Iris pigment epithelial cell (primary cell): Measurements from ENCODE around the gene USP24.

Experiments
- DNase-seq: peaks from one replicate; pipeline ENCODE4 v3.0.0-alpha.2; 2011; ENCODE audit warnings: low read depth

The USP24 gene

GRCh38 chr1:55052221-55053142 lies 162.7 kb downstream of the USP24 start:
- DNase-seq, result no peak

DNA sequence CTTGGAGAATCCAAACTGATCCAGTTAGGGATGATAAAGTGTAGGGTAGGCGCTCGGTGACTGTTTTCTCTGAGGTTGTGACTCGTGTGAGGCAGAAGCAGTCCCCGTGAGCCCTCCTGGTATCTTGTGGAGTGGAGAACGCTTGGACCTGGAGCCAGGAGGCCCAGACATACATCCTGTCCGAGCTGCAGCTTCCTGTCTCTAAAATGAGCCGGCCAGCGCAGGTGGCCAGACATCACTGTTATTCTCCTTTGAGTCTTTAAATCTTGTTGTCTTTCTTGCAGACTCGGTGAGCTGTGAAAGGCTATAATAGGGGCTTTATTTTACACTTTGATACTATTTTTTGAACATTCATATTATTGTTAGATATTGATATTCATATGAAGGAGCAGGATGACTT lies 163.5 kb downstream of the USP24 start:
- DNase-seq, result no peak

- DNase-seq, result no peak
Observed at GRCh38 chr1:55051169-55051568, 164.0 kb downstream of the USP24 start.

DNA sequence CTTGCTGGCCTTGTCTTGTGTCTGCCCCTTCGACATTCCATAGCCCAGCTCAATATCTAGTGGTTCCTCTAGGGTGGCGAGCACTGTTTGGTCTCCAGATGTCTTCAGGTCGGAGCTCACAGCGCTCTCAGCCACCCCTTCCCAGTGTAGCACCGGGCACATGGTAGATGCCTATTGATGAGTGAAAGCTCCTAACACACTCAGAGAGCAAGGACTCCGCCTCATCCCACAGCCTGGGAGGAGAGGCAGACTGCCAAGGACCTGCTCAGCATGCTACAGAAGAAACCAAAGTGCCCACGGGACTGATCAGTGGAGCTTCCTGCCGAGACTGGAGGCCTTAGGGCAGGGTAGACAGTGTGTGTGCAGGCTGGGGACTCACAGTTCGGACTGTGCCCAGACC lies 164.9 kb downstream of the USP24 start:
- peak; percentile 71 for DNase-seq

DNA sequence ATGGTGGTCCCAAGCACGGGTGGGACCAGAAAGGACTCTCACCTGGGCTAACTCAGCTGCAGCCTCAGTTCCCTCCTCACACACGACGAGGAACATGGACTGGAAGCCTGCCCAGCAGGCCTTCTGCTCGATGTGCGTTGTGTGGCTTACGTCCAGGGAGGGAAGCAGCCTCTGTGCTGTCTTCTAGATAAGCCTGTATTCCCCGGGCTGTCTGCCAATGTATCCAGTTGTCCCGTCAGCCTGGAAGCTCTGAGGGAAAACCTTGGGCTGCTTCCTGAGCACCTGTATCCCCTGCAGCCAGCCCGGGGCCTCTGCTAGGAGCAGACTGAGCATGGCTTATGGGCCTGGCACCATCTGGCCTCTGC lies 165.3 kb downstream of the USP24 start:
- peak; percentile 58 for DNase-seq

GRCh38 chr1:55049271-55049913 lies 165.8 kb downstream of the USP24 start:
- DNase-seq, result no peak

DNA sequence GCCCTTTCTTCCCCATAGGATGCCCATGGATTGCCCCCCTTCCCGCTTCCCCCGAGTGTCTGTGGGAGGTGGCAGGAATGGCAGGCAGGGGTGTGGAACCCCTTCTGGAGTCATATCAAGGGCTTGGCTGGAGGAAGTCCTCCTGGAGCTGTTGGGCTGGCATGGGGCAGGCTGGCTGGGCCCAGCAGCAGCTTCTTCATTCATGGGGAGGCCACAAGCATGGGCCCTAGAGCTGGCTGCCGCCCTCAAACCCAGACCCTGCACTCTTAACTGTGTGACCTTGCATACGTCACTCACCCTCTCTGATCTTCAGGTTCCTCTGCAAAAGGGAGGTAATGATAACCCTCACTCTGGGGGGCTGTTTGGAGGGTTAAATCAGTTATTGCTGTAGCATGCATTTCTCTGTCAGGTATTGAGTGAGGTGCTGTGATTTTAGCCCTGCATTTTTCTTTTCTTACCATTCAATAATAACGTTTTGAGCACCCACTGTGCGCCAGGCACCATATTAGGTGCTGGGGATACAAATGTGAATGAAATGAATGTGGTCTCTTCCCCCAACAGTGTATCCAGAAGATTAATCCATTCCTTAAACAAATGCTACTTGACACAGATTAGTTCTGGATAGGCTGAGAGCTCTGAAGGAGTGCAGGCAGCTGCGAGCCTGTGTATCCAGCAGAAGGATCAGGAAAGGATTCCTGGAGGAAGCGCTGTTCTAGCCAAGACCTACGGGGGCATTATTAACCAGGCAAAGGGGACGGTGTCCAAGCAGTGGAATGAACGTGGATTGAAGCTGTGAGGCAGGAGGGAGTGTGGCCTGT lies 166.5 kb downstream of the USP24 start:
- no peak for DNase-seq

DNA sequence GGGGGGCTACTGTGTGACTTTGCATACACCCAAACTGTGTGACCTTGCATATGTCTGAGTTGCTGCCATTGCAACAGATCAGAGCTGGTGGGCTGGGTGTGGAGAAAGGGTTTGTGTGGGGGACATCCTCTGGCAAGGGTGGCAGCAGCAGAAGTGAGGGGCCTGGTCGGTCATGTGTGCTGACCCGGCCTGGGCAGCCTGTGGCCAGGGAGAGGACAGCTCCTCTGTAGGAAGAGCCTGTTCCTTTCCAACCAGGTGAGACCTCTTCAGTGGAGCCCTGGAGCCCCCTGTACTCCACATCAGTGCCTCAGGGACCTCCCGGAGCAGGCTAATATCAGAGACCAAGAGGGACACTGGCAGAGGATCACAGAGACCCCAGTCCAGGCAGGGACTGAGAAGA lies 167.6 kb downstream of the USP24 start:
- no peak for DNase-seq

DNA sequence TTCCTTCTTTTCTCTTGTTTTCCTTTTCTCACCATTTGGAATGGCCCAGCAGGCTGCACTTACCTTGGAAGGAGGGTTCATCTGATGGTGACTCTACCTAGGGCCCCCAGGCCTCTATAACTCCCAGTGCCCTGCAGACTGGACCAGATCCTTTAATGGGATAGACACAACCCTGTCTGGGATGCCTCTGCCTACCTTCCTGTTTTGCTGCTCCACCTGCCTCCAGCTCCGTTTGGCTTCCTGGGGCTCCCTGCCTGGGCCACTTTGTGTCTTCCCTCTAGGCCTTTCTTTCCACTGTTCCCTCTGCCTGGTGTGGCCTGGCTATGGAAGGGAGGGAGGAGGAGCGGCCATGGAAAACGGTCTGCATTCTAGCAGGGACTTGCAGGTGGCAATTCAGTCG lies 168.3 kb downstream of the USP24 start:
- no peak for DNase-seq

- no peak for DNase-seq
Observed at GRCh38 chr1:55045430-55045829, 169.7 kb downstream of the USP24 start.

DNA sequence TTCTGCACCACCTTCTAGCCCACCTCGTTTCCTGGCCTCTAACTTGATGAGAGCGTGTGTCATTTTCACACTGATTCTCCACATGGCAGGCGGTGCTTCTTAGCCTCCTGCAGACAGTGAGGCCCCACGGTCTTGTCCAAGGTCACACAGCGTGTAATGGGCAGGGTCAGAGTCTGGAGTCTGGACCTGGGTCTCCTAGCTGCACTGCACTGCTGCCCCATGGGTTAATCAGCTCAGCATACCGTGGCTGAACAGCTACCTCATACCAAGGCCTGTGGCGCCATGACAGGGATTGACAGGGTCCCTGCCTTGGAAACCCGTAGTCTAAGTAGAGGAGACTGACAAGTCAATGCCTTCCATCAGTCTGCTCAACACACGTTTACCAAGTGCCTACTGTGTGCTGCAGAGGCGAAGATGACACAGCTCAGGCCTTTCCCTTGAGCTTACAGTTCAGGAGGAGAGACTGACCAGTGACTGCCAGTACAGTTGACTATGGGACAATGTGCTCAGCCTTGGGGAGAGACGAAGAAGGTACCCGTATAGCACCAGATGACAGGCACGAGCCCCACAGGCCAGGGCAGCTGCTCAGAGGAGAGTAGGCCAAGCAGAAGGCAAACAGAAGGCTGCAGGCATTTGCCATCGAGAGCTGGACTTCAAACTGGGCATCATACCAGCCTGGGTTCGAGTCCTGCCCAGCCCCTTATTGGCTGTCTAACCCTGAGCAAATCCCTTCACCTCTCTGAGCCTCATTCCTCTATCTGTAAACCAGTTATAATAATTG lies 170.4 kb downstream of the USP24 start:
- DNase-seq, result no peak

- DNase-seq, result no peak
Observed at GRCh38 chr1:55043726-55044125, 171.4 kb downstream of the USP24 start.

- DNase-seq, result peak; percentile 32
Observed at GRCh38 chr1:55043011-55043410, 172.2 kb downstream of the USP24 start.

GRCh38 chr1:55041613-55042012 lies 173.6 kb downstream of the USP24 start:
- no peak for DNase-seq

GRCh38 chr1:55040933-55041494 lies 174.2 kb downstream of the USP24 start:
- no peak for DNase-seq

DNA sequence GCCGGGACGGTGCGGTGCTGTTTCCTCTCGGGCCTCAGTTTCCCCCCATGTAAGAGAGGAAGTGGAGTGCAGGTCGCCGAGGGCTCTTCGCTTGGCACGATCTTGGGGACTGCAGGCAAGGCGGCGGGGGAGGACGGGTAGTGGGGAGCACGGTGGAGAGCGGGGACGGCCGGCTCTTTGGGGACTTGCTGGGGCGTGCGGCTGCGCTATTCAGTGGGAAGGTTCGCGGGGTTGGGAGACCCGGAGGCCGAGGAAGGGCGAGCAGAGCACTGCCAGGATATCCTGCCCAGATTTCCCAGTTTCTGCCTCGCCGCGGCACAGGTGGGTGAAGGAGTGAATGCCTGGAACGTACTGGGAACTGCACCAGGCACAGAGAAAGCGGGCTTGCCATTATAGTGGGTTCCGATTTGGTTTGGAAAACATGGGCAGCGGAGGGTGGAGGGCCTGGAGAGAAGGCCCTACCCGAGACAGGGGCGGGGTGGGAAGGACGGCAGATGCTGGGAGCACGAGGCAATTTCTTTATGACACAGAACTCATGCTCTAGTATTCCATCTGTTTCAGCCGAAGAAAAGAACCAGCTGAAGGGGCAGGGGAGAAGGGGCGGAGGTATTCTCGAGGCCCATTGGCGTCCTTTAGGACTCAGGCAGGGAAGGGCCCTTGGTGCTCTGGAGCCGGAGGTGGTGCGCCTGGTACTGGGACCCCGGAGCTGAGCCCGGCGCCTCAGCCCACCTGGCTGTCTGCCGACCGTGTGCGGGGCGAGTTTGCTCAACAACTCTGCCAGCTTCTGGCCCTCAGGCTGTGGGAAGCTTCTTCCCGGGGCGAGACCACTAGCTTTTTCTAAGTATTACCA lies 174.9 kb downstream of the USP24 start:
- peak; percentile 13 for DNase-seq

- peak; percentile 59 for DNase-seq
Observed at GRCh38 chr1:55039342-55040082, 175.7 kb downstream of the USP24 start, which contains the start of gene PCSK9. PCSK9 (plus strand) TSS chr1:55039548; CDS start chr1:55039838, 290 bp downstream.

GRCh38 chr1:55038974-55039341 lies 176.2 kb downstream of the USP24 start:
- DNase-seq, result no peak

DNA sequence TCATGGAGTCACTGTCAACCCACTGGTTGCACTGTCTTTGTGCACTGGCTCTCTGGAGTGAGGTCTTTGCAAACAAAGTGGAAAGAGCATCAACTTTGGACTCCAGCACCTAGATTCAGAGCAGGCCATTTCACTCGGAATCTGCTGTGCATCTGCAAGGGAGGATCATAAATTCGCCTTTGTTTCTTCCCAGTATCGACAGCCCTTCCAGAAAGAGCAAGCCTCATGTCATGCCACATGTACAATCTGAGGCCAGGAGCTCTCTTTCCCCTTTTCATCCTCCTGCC lies 176.7 kb downstream of the USP24 start:
- no peak for DNase-seq
